Measurements from ENCODE around the gene MYO15A.

DNA sequence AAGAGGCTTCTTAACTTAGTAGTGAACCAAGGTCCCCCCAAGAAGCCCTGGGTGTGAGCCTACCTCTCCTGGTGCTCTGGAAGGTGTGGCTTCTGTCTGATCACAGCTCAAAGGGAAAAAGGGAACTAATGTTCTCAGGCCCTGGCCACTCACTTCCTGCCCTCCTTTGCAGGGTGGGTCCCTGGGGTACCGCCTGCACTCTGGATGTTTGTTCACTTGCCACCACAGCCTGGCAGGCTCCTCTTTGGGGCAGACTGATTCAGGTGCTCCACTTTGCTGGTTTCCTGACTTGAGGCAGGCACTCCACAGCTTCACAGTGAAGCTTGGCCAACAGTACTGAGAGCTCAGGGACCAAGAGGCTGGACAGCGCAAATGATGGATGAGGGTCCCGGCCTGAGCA is 5.9 kb upstream of the MYO15A start:
- TF ChIP-seq, protein P1, sequence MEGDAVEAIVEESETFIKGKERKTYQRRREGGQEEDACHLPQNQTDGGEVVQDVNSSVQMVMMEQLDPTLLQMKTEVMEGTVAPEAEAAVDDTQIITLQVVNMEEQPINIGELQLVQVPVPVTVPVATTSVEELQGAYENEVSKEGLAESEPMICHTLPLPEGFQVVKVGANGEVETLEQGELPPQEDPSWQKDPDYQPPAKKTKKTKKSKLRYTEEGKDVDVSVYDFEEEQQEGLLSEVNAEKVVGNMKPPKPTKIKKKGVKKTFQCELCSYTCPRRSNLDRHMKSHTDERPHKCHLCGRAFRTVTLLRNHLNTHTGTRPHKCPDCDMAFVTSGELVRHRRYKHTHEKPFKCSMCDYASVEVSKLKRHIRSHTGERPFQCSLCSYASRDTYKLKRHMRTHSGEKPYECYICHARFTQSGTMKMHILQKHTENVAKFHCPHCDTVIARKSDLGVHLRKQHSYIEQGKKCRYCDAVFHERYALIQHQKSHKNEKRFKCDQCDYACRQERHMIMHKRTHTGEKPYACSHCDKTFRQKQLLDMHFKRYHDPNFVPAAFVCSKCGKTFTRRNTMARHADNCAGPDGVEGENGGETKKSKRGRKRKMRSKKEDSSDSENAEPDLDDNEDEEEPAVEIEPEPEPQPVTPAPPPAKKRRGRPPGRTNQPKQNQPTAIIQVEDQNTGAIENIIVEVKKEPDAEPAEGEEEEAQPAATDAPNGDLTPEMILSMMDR (IDR thresholded peaks at IDR 0.05) = no peak
- no peak for TF ChIP-seq POLR2AphosphoS5 (IDR thresholded peaks at IDR 0.05)

All from stomach (tissue), 4 donors.